Tibial artery (tissue), 4 donors: ENCODE results near the gene EPN2.
"Not testable (repeated sequence)": the region's sequence is repeated elsewhere in the genome, so short reads cannot be mapped to it uniquely, and the experiment has no call there.

Experiments used
- DNase-seq, 2 donors: peaks; one replicate each; pipeline ENCODE4 v3.0.0-alpha.2; 2019
- H3K27ac ChIP-seq, 2 donors: fragments of 200-600 bp; sonication (generic) in 1 of 2; 1 replicate in 1 of 2; 2 replicates in 1 of 2; pipeline ENCODE4 v1.5.1; 2018 to 2019; ENCODE audit warnings: mild to moderate bottlenecking in 1 of 2
- H3K27me3 ChIP-seq, 2 donors: fragments of 200-600 bp; sonication (generic) in 1 of 2; one replicate each; pipeline versions ENCODE4 v1.5.1 to v1.6.0; 2016 to 2019
- H3K36me3 ChIP-seq, 3 donors: fragments of 200-600 bp; sonication (generic) in 2 of 3; one replicate each; pipeline ENCODE4 v1.5.1; 2016 to 2019; ENCODE audit warnings: mild to moderate bottlenecking in 2 of 3
- H3K4me1 ChIP-seq, 4 donors: fragments of 200-600 bp; sonication (generic) in 2 of 4; 1 replicate in 3 of 4; 2 replicates in 1 of 4; pipeline ENCODE4 v1.5.1; 2016 to 2019
- H3K4me3 ChIP-seq, 2 donors: fragments of 200-600 bp; sonication (generic) in 1 of 2; 1 replicate in 1 of 2; 2 replicates in 1 of 2; pipeline ENCODE4 v1.5.1; 2018 to 2019; ENCODE audit warnings: mild to moderate bottlenecking in 2 of 2
- H3K9me3 ChIP-seq, 3 donors: fragments of 200-600 bp; sonication (generic) in 1 of 3; one replicate each; pipeline ENCODE4 v1.5.1; 2016 to 2019
- CTCF ChIP-seq, 2 experiments: fragments of 200-600 bp in 1 of 2; fragments of 450-650 bp in 1 of 2; IDR thresholded peaks; one replicate each; pipeline ENCODE4 v1.5.1; 2017 to 2019; ENCODE audit warnings: antibody characterized with exemption in 2 of 2, mild to moderate bottlenecking in 1 of 2, moderate library complexity in 1 of 2
- intact Hi-C: fragments of 100-400 bp; cut with DNase I; formaldehyde crosslinking; loops from one replicate; pipeline ENCODE4 v1.15.0; 2023; ENCODE audit warnings: low total_unique reads

Gene EPN2

GRCh38 chr17:19271780-19272357 lies 34.7 kb downstream of the EPN2 start:
- H3K4me3 ChIP-seq: no peak overlapping the region
- no peaks in the 10 kb centered on the region for H3K27me3 ChIP-seq
- H3K27ac ChIP-seq: peak overlapping the region in 1 of 2 donors; percentile 75
- DNase-seq: peak in 1 of 2 donors; percentile 79
- H3K4me1 ChIP-seq: peaks cover 0 to 81% (median 52%) of the 10 kb centered on the region in 4 donors
- intact Hi-C loops: no loop called here
- H3K9me3 ChIP-seq: no peaks in the 10 kb centered on the region
- no peak for TF ChIP-seq CTCF (IDR thresholded peaks at IDR 0.05)
- H3K36me3 ChIP-seq: peaks cover 0 to 11% (median 0%) of the 10 kb centered on the region in 3 donors

GRCh38 chr17:19273731-19274130 lies 36.6 kb downstream of the EPN2 start:
- Histone ChIP-seq H3K36me3 (peaks cover 0 to 11% (median 0%) of the 10 kb centered on the region in 3 donors), H3K4me3 (no peak overlapping the region), H3K9me3 (no peaks in the 10 kb centered on the region), H3K27ac (peak overlapping the region in 1 of 2 donors; percentile 75), H3K27me3 (no peaks in the 10 kb centered on the region), H3K4me1 (peaks cover 0 to 62% (median 37%) of the 10 kb centered on the region in 4 donors)
- TF ChIP-seq CTCF (IDR thresholded peaks at IDR 0.05): no peak
- no peak for DNase-seq
- intact Hi-C loops: no loop called here

DNA sequence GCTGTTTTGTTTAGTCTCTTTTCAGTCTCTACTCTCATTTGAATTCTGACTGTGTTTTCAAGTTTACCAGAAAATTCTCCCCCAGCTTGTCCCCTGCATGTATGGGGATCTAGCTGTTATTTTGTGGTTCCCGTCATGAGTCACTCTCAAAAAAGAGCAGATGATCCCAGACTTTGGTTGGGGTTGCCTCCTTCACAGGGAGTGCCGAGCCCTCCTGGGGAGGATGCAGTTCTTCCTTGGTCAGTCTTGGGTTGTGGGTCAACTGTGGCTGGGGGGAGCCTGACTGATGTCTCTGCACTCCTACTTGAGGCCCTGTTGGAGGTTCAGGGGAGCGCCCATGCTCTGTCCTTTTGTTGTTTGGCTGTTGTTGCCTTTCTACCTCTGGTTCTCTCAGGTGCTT lies 37.7 kb downstream of the EPN2 start:
- H3K27ac ChIP-seq: peak overlapping the region in 1 of 2 donors; percentile 75
- intact Hi-C loops: no loop called here
- no peaks in the 10 kb centered on the region for H3K9me3 ChIP-seq
- no peak for TF ChIP-seq CTCF (IDR thresholded peaks at IDR 0.05)
- H3K36me3 ChIP-seq: peaks cover 0 to 11% (median 0%) of the 10 kb centered on the region in 3 donors
- H3K4me1 ChIP-seq: peaks cover 0 to 50% (median 28%) of the 10 kb centered on the region in 4 donors
- H3K27me3 ChIP-seq: no peaks in the 10 kb centered on the region
- no peak overlapping the region for H3K4me3 ChIP-seq
- no peak for DNase-seq

GRCh38 chr17:19275457-19276127 lies 38.4 kb downstream of the EPN2 start:
- H3K4me3 ChIP-seq: no peak overlapping the region
- intact Hi-C loops: no loop called here
- no peak for DNase-seq
- peak overlapping the region in 1 of 2 donors; percentile 75 for H3K27ac ChIP-seq
- TF ChIP-seq CTCF (IDR thresholded peaks at IDR 0.05): no peak
- peaks cover 0 to 11% (median 0%) of the 10 kb centered on the region in 3 donors for H3K36me3 ChIP-seq
- H3K4me1 ChIP-seq: peaks cover 0 to 43% (median 24%) of the 10 kb centered on the region in 4 donors
- no peaks in the 10 kb centered on the region for H3K27me3 ChIP-seq
- no peaks in the 10 kb centered on the region for H3K9me3 ChIP-seq

DNA sequence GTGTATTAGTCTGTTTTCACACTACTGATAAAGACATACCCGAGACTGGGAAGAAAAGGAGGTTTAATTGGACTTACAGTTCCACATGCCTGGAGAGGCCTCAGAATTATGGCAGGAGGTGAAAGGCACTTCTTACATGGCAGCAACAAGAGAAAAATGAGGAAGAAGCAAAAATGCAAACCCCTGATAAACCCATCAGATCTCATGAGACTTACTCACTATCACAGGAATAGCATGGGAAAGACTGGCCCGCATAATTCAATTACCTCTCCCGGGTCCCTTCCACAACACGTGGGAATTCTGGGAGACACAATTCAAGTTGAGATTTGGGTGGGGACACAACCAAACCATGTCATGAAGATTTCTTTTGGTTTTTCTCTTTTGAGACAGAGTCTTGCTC lies 41.1 kb downstream of the EPN2 start:
- H3K4me3 ChIP-seq, DNase-seq, H3K27ac ChIP-seq, H3K9me3 ChIP-seq, intact Hi-C loops, H3K27me3 ChIP-seq: not testable (repeated sequence)
- peaks cover 1 to 18% (median 2%) of the 10 kb centered on the region in 3 donors for H3K36me3 ChIP-seq
- peaks cover 0 to 27% (median 9%) of the 10 kb centered on the region in 4 donors for H3K4me1 ChIP-seq

DNA sequence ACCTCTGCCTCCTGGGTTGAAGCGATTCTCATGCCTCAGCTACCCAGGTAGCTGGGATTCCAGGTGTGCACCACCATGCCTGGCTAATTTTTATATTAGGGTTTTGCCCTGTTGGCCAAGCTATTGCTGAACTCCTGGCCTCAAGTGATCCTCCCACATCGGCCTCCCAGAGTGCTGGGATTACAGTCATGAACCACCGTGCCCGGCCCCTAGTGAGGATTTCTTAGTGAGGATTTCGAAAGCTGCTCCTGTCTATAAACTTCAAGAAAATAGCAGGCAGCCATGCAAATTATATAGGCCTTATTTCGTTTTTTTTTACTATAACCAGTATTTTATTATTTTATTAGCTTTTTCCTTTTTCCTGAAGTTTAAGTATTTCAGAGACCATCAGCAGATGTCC lies 41.6 kb downstream of the EPN2 start:
- H3K4me1 ChIP-seq: peaks cover 0 to 27% (median 12%) of the 10 kb centered on the region in 4 donors
- H3K36me3 ChIP-seq: peaks cover 3 to 22% (median 7%) of the 10 kb centered on the region in 3 donors
- intact Hi-C loops: no loop called here
- H3K9me3 ChIP-seq: no peaks in the 10 kb centered on the region
- no peak overlapping the region for H3K4me3 ChIP-seq
- no peak for DNase-seq
- no peaks in the 10 kb centered on the region for H3K27me3 ChIP-seq
- H3K27ac ChIP-seq: no peak overlapping the region
- TF ChIP-seq CTCF (IDR thresholded peaks at IDR 0.05): no peak
